Measurements from ENCODE around the gene SEMA4D. TPM values are rescaled to one million over a fixed set of nuclear protein-coding genes. Genes with fewer than 3 reads are reported as not detected.

SEMA4D gene
- total and polyA plus RNA-seq, 7 donors: 1.4 to 35.1 (median 4.6) TPM

- intact Hi-C loops (cut with DNase I): no loop called here
- no peak overlapping the region for H3K27ac ChIP-seq
- WGBS, 2 donors: 72 to 84% methylated on average over 9 of the region's 9 CpGs
- no peaks in the 10 kb centered on the region for H3K9me3 ChIP-seq
- H3K4me3 ChIP-seq: no peak overlapping the region
- H3K4me1 ChIP-seq: no peaks in the 10 kb centered on the region
- TF ChIP-seq POLR2AphosphoS5 (IDR thresholded peaks at IDR 0.05) (no peak), EP300 (IDR thresholded peaks at IDR 0.05) (no peak), CTCF (IDR thresholded peaks at IDR 0.05) (no peak), POLR2A (IDR thresholded peaks at IDR 0.05) (no peak)
- DNase-seq: no peak
- H3K27me3 ChIP-seq: no peaks in the 10 kb centered on the region
- no peaks in the 10 kb centered on the region for H3K36me3 ChIP-seq
Observed at GRCh38 chr9:89444274-89444673, 53.6 kb downstream of the SEMA4D start.

GRCh38 chr9:89442981-89443814, 54.7 kb downstream of the SEMA4D start:
- Histone ChIP-seq H3K9me3 (no peaks in the 10 kb centered on the region), H3K27me3 (no peaks in the 10 kb centered on the region), H3K4me1 (no peaks in the 10 kb centered on the region), H3K27ac (no peak overlapping the region), H3K4me3 (no peak overlapping the region), H3K36me3 (no peaks in the 10 kb centered on the region)
- TF ChIP-seq POLR2A (IDR thresholded peaks at IDR 0.05) (no peak), CTCF (IDR thresholded peaks at IDR 0.05) (no peak), EP300 (IDR thresholded peaks at IDR 0.05) (no peak), POLR2AphosphoS5 (IDR thresholded peaks at IDR 0.05) (no peak)
- no peak for DNase-seq
- WGBS, 2 donors: 78 to 84% methylated on average over 22 of the region's 22 CpGs
- intact Hi-C loops (cut with DNase I): no loop called here

- TF ChIP-seq POLR2A (IDR thresholded peaks at IDR 0.05): no peak
- no peak for TF ChIP-seq EP300 (IDR thresholded peaks at IDR 0.05)
- no peak for TF ChIP-seq POLR2AphosphoS5 (IDR thresholded peaks at IDR 0.05)
- TF ChIP-seq CTCF (IDR thresholded peaks at IDR 0.05): no peak
Observed at GRCh38 chr9:89442501-89442978, 55.4 kb downstream of the SEMA4D start.

GRCh38 chr9:89441986-89442385, 55.9 kb downstream of the SEMA4D start:
- H3K4me1 ChIP-seq: no peaks in the 10 kb centered on the region
- intact Hi-C loops (cut with DNase I): no loop called here
- no peaks in the 10 kb centered on the region for H3K9me3 ChIP-seq
- no peak overlapping the region for H3K27ac ChIP-seq
- no peaks in the 10 kb centered on the region for H3K27me3 ChIP-seq
- 77 to 86% methylated on average over 8 of the region's 8 CpGs for WGBS, 2 donors
- no peak overlapping the region for H3K4me3 ChIP-seq
- no peak for DNase-seq
- no peak for TF ChIP-seq POLR2A (IDR thresholded peaks at IDR 0.05)
- no peak for TF ChIP-seq CTCF (IDR thresholded peaks at IDR 0.05)
- no peak for TF ChIP-seq POLR2AphosphoS5 (IDR thresholded peaks at IDR 0.05)
- no peak for TF ChIP-seq EP300 (IDR thresholded peaks at IDR 0.05)
- H3K36me3 ChIP-seq: no peaks in the 10 kb centered on the region

More at GRCh38 chr9:89442501-89442978, 55.4 kb downstream of the SEMA4D start:
- Histone ChIP-seq H3K27ac (no peak overlapping the region), H3K4me1 (no peaks in the 10 kb centered on the region), H3K4me3 (no peak overlapping the region), H3K27me3 (no peaks in the 10 kb centered on the region), H3K9me3 (no peaks in the 10 kb centered on the region), H3K36me3 (no peaks in the 10 kb centered on the region)
- no peak for DNase-seq
- intact Hi-C loops (cut with DNase I): no loop called here
- WGBS, 2 donors: 60 to 87% methylated on average over 9 of the region's 9 CpGs
